Embryonic facial prominence (tissue), 1 donor: ENCODE measurements around the gene ADD2.
"Not testable (repeated sequence)": the region's sequence is repeated elsewhere in the genome, so short reads cannot be mapped to it uniquely, and the experiment has no call there.

Source experiments
- DNase-seq: peaks from one replicate; pipeline ENCODE4 v3.0.0-alpha.2; 2016; ENCODE audit errors: extremely low spot score

ADD2 gene

DNA sequence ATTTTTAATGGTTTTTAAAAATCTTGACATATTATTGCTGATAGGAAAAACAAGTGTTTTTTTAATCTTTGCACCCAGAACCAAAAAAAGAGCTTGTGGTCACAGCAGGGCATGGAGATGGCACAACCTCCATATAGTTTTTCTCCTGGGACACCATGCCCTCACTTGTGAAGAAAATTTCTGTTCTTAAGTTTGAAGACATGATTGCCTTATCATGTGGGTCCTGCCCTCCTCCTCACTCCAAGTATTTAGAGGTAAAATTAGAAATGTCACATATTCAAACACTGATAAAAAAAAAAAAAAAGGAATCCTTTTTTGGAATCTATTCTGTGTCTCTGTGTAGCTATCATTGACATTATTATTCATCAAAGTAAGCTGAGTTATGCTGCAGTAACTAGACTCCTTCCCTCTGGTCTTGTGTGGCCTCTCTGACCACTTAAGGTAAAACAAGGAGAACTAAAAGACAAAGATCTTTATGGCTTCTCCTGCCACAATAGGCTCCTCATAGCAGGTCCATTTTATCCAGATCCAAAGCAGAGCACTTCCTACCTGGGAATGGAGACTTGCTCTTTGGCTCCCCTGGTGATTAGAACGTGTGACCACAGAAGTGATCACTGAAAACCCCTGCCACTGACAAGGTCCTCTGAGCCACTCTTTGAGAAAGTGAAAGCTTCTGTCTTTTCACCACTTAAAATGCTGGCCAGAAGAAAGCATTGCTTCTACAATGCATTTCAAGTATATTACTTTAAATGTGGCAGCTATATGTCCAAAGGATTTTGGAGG is 19.8 kb downstream of the ADD2 start:
- no peak for DNase-seq

GRCh38 chr2:70747284-70747683 is 20.7 kb downstream of the ADD2 start:
- no peak for DNase-seq

DNA sequence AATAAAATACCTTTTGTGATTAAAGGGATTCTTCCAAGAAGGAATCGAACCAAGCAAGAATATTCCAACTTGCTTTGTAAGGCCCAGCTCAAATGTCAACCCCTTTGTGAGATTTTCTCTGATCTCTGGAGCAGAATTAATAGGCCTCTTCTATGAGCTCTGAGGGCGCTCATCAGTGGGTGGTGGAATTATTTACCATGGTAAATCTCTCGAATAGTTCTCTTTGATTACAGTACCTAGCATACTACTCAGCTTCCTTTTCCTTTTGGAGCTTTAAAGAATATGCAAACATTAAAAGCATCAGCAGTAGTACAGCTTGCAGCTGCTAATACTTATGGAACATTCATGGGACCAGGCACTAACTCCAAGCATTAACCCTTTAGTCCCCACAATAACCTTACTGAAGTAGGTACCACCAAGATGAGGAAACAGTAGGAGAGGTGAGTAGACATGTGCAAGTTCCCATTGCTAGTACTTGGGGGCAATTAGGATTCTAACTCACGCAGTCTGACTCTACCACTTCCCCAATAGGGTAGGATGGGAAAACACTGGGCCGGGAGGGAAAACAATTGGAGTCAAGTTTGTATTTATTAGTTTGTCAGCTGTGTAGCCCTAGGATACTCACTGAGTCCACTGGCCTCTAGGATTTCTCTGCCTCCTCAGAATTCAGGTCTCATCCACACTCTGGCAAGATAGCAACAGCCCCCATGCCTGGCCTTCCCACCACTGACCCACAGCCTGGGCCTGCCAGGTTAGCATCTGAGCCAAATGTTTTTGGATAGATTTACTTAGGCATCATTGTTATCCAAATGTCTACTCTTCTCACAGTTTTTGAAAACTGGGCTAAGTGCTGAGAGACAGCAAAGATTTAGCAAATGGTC is 21.7 kb downstream of the ADD2 start:
- no peak for DNase-seq

GRCh38 chr2:70745276-70745825 is 22.6 kb downstream of the ADD2 start:
- no peak for DNase-seq

- no peak for DNase-seq
These were observed 23.6 kb downstream of the ADD2 start for GRCh38 chr2:70744397-70744796.

GRCh38 chr2:70743677-70744076 is 24.3 kb downstream of the ADD2 start:
- no peak for DNase-seq

DNA sequence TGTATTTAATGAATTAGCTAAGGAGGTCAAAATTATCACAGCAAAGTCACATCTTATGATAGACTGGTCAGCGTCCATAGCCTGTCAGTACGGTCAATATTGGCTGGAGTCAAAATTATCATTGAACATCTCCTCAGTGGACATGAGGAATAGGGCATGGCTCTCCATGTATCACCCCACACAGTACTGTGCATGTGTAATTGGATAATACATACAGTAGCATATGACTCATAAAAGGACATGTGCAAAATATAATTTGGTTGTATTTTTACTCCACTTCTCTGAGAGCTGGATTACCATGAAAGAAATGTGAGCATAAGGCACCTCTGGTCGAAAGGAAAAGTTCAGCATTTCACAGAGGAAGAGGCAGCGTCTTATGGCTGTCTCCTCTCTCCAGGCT is 24.9 kb downstream of the ADD2 start:
- no peak for DNase-seq

DNA sequence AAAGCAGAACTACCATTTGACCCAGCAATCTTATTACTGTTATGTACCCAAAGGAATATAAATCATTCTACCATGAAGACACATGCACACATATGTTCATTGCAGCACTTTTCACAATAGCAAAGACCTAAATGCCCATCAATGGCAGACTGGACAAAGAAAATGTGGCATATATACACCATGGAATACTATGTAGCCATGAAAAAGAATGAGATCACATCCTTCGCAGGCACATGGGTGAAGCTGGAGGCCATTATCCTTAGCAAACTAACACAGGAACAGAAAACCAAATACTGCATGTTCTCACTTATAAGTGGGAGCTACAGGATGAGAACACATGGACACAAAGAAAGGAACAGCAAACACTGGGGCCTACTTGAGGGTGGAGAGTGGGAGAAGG is 28.5 kb downstream of the ADD2 start:
- DNase-seq = not testable (repeated sequence)

- DNase-seq = no peak
These were observed 29.8 kb downstream of the ADD2 start for GRCh38 chr2:70738159-70738558.

DNA sequence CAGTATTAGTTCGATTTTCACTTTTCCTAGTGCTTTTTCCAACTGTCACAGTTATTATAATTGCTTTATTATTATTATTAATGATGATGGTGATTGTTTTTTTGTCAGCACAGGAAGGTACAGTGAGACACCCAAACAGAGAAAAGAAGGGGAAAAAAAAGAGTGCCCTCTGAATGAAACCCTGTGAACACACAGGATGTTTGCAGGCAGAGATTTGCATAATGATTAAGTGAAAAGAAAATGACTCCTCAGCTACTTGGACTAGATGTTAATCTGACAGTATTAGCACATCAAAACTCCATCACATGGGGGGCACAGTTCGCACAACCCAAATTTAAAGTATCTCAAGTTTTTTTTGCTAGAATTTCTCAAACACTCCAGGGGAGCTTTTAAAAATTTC is 32.9 kb downstream of the ADD2 start:
- DNase-seq = no peak

GRCh38 chr2:70733646-70734180 is 34.3 kb downstream of the ADD2 start:
- no peak for DNase-seq

- no peak for DNase-seq
These were observed 35.0 kb downstream of the ADD2 start for GRCh38 chr2:70732766-70733645.

- no peak for DNase-seq
These were observed 37.3 kb downstream of the ADD2 start for GRCh38 chr2:70730730-70731129.

DNA sequence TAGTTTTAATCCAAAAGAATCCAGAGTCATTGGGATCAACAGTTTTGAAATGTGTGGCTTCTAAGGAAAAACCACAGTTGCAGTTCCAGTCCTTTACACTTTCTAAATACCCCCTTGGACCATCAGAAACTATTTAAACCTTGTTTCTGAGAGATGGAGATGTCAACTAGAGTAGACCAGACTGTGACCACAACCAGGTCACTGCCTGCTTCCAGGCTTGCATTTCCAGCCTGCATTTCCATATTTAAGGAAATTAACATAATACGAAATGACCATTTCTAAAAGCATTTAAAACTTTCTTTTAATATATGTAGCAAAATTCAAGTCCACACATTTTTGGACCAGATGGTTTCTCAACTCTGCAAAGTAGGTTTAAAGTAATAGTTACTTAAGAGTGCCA is 38.4 kb downstream of the ADD2 start:
- no peak for DNase-seq

DNA sequence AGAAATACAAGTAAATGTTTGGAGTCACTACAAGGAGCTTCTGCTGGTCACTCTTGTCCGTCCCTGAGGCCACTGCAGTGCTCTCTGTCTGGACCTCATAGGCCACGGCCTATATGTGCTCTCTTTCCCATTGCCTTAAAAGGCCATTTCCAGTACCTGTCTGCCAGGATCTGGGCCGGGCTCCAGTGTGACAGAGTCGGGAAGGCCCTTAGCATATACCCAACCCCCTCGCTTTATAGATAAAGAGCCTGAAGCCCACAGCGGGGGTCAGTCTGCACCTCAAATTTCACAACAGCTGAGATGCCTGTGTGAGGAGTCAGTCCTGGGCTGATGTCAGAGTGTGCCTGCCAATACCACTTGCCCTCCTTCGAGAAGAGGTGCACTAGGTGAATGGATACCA is 39.9 kb downstream of the ADD2 start:
- DNase-seq = no peak

- DNase-seq = no peak
These were observed 40.9 kb downstream of the ADD2 start for GRCh38 chr2:70726947-70727725.

DNA sequence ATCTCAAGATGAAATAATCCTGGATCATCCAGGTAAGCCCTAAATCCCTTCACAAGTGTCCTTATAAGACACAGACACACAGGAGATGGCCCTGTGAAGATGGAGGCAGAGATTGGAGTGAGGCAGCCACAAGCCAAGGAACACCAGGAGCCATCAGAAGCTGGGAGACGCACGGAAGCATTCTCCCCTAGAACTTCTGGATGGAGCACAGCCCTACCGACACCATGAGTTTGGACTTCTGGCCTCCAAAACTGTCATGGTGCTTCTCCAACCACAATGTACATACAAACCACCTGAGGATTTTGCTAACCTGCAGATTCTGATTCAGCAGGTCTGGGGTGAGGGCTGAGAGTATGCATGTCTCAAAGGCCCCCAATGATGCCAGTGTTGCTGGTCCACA is 42.5 kb downstream of the ADD2 start:
- no peak for DNase-seq

DNA sequence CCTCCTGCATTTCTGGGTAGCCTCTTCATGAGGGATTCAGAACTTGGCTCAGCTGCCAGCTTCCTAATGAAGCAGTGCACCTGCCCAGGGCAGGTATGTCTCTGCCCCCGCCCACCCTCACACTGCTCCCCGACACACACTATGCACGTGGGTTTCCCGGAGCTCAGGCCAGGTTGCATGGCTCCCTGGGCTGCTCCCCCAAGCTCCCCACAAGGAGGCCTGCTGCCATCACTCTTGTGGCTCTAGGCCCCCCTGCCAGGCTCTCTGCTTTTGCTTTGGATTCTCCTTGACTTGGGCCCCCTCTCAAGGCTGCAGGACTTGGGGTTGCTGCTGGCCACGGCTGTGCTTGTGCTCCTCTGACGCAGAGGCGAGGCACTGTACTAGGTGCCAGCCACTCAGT is 43.6 kb downstream of the ADD2 start:
- no peak for DNase-seq

DNA sequence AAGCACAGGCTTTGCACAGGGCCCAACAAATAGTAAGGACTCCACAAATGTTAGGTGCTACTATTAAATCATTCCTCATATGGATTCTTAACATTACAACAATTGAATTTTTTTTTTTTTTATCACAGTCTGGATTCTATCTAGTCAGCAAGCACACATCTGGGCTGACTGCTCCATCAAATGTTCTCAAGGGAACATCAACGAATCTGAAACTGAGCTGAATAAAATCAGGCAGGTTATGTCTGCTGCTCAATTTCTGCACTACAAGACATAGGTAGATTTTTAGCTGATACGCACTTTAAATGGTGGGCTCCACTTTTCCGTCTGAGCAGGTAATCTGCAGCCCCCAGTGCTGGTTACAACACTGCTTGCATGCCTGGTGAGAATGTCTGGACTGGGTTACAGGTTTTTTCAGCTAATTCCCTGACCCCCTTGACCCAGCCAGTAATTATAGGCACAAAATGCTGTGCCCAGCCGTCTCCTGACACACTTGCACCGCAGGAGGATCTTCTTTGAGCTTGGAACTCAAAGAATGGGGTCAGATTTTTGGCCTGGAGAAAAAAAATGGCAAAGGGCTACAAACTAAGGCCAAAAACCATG is 44.6 kb downstream of the ADD2 start:
- DNase-seq = no peak

GRCh38 chr2:70720124-70720523 is 47.9 kb downstream of the ADD2 start:
- no peak for DNase-seq
